Measurements from ENCODE around the gene EVC.

The EVC gene

DNA sequence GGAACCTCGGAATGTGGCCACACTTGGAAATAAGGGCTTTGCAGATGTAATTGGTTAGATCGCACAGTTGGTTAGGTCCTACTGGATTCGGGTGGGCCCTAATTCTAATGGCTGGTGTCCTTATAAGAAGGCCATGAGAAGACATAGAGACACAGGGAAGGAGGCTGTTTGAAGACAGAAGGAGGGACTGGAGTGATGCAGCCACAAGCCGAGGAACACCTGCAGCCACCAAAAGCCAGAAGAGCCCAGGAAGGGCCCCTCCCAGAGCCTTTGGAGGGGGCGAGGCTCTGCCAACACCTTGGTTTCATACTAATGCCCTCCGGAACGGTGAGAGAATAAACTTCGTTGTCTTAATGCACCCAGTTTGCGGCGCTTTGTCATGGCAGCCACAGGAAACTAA, 47.0 kb downstream of the EVC start:
- no peak for DNase-seq

DNA sequence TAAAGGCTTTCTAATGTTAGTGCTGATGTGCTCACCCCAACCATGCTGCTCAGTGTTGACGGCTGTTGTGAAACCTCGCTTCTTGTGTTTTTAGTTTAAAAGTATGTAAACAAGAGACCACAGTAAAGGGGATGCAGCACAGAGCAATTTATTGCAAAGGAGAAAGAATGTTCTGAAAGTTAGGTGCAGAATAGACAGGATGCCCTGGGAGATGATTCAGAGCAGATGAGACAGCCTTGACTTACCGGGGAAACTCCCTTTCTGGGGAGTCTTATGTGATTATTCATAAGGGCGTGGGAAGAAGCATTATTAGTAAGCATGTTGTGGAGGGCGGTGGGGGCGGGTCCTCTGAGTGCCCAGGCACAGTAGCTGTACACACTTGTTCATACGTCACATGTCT, 47.7 kb downstream of the EVC start:
- no peak for DNase-seq

DNA sequence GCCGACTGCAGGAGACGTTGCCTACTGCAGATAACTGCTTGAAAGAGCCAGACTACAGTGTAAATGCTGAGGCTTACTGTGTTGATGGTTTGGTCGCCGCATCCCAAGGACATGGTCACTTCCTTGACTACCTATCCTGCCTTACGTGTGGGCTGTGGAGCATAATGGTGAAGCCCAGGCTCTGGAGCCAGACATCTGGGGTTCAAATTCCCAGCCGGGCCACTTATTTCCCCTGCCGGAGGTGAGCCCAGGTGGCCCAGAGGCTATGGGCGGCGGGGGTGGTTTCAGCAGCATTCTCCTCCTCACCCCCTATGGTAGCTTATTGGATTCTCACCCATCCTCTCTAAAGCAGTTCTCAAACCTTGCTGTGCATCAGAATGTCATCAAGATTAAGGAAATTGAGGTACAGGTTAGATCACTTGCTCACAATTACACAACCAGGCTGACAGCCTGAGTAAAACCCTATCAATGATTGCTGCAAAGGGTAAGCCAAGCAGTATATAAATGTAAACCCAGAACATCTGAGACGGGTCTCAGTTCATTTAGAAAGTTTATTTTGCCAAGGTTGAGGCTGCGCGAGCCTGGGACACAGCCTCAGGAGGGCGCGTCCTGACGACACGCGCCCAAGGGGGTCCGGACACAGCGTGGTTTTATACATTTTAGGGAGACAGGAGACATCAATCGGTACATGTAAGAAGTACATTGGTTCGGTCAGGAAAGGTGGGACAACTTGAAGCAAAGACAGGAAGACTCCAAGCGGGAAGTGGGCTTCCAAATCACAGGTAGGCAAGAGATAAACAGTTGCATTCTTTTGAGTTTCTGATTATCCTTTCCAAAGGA, 48.5 kb downstream of the EVC start:
- no peak for DNase-seq

DNA sequence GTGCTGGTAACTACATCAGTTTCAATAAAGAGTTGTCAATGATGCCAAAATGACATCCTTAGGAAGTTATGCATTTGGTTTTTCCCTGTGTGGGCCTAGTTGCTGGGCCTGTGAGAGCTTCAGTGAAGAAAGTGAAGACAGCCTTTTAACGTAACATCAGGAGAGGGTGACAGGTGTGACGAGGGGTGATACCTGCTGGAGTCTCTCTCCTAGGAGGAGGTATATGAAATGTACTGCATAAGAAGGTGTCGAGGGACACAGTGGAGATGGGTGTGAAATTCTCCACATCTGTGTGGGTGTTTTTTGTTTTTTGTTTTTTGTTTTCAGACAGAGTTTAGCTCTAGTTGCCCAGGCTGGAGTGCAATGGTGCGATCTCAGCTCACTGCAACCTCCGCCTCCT, 49.2 kb downstream of the EVC start:
- no peak for DNase-seq

DNA sequence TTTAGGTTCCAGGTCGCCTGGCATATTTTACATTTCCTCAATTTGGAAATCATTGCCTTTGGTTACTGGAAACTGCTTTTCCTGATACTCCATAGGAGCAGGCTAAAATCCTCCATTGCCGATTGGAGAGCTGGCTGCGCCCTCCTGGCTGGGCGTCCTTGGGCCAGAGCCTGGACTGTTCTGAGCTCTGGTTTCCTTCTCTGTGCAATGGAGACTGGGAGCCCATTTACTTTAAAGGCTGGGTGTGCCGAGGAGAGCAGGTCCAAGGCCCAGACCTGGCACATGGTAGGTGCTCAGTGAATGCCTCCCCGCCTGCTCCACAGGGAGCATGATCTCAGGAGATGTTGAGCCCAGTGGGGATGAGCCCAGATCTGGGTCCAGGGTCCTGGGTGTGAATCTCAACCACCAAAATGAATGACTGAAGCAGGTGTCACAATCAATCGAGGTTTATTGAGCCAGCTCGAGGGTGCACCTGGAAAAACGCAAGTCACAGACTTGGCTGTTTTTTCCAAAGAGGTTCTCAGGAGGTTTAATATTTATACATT, 50.0 kb downstream of the EVC start:
- no peak for DNase-seq

DNA sequence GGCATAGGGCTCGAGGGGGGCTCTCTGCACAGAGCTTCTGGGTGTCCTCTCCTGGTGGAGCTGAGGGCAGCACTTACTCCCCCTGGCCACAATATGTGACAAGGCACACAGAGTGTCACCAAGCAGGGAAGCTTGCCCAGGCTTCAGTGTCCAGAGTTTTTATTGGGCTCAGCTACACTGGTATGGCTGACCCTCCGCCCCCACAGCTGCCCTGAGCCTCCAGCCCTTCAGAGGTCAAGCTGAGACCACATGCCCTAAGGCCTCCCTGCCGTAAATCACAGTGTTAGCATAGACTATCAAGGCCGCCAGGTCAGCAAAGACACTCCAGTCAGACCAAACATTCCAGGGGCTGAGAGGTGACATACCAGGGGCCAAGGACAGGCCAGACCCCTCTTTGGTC, 59.0 kb downstream of the EVC start:
- no peak for DNase-seq

DNA sequence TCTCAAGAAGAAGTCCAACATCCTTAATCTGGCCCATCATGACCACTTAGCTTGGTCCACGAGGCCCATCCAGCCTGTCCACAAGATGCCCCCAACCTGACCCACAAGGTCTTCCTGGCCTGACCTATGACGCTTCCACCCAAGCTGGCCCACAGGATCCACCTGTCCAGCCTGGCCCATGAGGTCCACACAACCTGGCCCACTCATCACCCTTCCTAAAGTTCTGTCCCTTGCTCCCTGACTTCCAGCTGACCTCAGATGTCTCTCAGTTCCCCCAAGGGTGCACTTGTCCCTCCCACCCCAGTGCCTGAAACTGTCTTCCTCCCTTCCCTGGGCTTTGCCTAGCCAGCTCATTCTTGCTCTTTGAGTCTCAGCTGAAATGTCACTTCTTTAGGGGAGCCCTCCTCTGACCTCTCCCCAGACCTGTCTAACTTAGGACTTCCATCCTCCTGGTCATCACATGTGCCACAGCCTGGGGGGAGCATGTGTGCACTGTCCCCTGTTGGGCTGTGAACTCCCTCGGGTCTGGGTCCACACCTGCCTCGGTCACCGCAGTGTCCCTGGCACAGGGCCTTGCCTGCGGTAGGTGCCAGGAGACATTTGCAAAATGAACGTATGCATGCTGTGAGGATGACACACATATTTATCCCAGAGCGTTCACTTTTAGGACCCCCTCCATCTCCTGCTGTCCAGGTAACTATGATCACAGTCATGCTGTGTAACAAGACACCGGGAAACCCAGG, 61.7 kb downstream of the EVC start:
- no peak for DNase-seq

DNA sequence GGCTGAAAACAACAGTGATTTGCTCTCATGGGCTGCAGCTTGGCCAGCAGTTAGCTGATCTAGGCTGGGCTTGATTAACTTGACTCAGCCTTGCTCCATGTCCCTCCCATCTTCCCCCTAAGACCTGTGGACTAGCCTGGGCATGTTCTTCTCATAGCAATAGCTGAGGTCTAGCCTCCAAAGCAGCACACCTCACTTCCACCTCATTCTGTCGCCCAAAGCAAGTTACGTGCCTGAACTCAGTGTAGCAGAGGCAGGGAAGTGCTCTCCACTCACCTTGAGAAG, 62.2 kb downstream of the EVC start:
- no peak for DNase-seq

DNA sequence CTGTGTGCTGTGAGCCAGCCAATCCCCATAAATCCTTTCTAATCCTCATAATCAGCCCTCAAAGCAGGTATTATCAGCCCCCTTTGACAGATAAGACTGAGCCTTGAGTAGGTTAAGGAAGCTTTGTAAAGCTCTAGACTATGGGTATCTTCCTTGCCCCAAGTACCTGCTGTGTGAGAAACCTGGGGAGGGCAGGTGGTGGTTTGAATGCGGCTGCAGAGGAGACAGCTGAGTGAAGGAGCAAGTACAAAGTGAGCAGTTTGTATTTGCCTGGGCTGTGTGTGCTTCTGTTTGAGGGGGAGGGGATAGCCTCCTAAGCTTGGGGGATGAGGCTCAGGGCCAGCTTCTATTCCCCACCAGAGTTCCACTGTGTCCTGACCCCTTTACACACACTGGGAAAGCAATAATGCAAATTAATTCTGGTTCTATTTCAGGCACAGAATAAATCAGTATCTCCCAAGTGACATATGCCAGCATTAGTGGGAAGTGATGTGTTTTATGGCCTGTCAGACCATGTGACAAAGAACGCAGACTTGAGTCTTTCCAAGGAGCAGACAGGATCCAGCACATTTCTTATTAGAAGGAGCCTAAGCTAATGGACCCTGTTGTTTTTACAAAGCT, 63.5 kb downstream of the EVC start:
- DNase-seq, result no peak

DNA sequence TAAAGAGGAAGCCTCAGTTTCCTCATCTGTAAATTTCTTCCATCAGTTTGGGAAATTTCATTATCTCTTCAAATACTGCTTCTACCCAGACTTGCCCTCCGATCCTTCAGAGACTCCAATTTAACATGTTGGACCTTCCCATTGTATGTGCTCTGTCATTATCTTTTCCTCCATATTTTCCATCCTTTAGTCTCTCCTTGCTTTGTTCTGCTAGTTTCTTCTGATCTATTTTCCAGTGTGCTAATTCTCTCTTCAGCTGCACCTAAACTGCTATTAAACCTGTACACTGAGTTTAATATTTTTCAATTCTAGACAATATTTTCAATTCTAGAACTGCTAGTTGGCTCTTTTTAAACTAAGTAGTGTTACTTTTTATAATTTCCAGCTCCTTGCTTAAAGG, 65.5 kb downstream of the EVC start:
- DNase-seq, result no peak

DNA sequence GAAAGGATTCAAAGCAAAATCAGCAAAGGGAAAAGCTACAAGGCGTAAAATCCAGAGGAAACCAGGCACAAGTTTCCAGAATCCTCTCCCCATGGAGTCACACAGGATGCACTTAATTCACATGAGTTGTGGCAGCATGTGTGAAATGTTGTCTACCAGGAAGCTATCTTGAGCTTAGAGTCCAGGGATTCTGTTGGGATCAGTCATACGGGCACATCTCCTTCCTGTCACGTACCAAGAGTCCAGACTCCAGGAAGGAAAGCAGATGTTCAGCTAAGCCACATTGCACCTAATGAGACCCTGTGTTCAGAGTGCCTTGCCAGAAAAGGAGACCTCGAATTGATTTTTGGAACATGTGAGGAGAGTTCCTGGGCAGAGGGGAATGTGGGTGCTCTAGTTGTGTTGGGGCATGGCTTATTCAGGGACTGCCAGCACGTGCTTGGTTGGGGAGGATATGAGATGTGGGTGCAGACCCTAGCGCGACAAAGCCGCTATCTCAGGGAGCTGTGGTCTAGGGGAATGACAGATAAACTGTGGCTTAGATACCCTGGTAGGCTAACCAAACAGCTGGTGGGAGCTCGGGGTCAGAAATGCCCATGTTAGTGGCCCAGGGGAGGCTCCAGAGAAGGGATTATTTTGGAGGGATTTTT, 70.0 kb downstream of the EVC start:
- no peak for DNase-seq

DNA sequence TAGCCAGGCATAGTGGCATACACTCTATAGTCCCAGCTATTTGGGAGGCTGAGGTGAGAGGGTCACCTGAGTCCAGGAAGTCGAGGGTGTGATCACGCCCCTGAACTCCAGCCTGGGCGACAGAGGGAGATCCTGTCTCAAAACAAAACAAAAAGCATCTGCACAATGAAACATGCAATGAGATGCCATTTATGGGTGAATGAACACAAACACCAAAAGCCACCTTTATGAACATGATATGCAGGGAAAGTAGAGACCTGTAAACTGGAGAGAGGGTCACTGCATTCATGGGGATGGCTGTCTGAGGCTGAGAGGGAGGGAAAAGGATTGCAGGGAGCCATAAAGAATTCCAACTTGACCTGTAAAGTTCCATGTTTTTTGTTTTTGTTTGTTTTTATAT, 70.7 kb downstream of the EVC start:
- no peak for DNase-seq

DNA sequence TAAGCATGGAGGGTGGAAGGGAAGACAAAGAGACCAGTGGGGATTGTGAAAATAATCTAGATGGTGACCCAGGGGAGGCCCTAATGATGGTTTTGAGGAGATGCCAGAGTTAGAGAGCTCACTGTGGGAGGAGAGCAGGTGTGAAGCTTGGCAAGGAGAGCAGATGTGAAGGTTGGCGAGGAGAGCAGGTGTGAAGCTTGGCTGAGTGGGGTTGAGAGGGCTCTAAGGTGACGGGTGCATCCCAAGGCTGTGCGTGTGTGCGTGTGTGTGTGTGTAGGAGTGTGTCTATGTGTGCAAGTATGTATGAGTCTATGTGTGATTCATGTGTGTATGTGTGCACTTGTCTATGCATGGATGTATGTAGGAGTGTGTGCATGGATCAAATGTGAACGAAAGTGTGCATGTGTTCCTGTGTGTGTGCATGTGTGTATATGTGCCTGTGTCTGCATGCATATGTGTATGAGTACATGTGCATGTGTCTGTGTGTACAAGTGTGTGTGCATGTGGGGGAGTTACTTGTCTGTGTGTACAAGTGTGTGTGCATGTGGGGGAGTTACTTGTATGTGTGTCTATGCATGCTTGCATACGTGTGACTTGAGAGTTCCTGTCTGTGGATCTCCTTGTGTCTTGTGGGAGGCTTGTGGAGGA, 72.0 kb downstream of the EVC start:
- peak; percentile 16 for DNase-seq

DNA sequence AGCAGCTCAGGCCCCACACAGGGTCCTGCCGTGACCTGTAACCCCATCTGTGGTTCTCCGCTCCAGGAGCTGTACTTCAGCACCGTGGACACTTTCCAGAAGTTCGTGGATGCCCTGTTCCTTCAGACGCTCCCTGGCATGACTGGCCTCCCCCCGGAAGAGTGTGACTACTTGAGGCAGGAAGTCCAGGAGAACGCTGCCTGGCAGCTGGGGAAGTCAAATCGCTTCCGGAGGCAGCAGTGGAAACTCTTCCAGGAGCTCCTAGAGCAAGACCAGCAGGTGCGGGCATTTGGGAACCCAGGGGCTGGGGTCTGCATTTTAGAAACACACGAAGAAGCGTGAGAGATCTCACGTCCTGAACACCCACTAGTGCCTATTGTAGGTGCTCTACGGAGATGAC, 72.5 kb downstream of the EVC start:
- no peak for DNase-seq

DNA sequence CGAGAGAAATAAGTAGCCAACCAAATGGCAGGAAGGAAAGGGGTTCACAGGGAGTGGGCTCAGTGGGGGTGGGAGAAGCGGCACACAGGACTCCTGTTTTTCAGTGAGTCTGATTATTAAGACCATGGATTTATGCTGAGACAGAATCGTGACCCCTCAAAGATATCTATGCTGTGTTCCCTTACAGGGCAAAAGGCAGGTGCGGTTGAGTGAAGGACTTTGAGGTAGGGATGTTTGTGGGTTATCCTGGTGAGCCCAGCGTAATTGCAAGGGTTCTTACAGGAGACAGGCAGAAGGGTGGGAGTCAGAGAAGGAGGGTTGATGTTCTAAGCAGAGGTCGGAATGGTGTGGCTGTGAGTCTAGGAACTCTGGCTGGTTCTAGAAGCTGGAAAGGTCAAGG, 73.0 kb downstream of the EVC start:
- DNase-seq, result no peak

DNA sequence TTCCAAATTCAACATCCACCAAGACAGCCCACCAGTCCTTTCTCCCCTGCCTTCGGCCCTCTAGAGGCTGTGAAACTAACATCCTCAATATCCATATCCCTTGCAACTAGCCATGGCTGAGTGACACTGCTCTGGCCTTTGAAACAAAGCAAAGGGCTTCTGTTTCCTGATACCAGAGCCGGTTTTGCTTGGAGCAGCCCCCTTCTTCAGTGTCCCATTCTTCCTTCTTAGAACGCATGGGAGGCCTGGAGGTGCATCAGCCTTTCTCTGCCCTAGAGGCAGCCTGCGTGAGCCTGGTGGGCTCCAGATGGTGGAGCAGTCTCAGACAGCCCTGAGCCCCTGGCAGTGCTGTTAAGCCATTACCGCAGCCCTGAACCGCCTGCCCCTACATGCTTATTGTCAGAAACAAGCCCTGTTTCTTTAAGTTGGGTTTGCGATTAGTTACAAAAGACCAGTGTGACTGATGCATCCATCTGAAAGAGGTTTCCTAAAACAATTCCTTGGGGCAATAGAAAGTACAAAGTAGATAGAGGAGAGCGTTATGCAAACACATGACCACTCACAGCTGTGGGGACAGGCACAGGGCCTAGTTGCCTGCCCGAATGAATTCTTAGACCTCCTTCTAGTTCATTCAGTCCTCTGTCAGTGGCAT, 74.1 kb downstream of the EVC start:
- DNase-seq, result no peak

DNA sequence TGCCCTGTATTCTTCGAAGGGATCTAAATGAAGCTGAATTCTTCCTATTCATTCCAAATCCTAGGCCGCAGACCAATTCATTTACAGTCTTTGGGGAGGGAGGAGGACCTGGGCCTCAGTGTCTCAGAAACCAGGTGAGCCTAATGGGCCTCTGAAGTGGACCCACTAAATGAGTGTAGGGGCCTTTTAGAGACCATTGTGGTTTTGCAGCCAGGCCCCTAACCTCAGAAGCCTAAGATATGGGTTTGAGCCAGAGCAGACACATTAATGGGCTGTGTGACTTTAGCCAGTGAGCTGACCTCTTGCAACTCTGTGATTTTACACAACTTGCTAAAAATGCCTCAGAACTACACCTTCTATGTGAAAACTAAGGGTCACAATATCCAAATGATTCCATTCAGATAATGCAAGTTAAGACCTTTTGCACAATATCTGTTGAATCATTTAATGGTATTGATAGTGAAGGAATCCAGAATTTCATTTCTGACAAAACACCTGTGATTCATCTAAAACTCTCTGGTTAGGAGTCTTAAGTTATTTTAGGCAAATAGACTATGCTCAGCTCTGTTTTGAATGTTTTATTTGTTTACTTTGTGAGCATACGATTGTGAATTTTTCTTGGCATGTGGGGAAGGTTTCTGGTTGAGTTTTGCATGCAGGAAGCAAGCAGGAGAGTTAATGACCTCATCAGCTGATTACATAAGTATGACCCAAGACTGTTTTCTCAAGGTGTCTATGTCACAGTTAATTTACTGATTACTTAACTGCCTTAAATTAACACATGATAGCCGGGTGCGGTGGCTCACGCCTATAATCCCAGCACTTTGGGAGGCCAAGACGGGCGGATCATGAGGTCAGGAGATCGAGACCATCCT, 75.0 kb downstream of the EVC start:
- no peak for DNase-seq

DNA sequence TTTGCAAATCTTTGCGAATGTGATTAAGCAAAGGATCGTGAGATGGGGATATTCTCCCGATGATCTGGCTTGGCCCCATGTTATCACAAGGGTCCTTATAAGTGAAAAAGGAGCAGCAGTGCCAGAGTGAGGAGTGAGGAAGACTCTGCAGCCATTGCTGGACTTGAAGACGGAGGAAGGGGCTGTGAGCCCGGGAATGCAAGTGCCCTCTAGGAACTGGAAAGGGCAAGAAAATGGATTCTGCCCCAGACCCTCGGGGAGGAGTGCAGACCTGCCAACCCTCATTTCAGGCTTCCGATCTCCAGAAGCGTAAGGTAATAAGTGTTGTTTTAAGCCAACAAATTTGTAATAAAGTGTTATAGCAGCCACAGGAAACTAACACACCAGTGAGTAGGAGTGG, 76.3 kb downstream of the EVC start:
- DNase-seq, result no peak

DNA sequence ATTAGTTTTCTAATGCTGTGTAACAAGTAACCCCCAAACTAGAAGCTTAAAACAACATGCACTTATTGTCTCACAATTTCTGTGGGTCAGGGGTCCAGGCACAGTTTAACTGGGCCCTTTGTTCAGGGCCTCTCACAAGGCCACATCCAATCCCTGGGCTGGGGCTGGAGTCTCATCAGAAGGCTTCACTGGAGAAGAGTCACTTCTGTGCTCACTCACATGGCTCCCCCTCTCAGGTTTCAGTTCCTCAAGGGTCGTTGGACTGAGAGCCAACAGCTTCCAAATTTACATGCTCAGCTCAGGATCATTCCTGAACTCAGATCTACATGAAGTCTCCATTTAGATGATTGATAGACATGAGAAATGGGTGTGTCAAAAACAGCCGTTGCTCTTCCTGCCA, 77.1 kb downstream of the EVC start:
- DNase-seq, result no peak

DNA sequence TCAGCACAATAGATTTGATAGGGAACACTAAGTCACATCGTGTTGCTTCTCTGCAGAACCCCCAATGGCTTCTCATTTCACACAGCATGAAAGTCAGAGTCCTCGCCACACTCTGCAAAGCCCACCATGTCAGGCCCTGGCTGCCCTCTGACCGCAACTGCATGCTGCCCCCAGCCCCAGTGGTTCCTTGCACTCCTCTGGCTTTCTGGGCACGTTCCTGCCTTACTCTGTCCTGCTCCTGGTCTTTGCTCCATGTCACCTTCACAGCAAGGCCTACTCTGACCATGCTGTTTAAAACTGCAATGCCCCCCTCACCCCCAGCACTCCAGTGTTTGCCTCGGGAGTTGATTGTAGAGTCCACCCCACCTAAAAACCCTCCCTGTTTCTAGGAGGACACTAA, 78.1 kb downstream of the EVC start:
- DNase-seq, result no peak

DNA sequence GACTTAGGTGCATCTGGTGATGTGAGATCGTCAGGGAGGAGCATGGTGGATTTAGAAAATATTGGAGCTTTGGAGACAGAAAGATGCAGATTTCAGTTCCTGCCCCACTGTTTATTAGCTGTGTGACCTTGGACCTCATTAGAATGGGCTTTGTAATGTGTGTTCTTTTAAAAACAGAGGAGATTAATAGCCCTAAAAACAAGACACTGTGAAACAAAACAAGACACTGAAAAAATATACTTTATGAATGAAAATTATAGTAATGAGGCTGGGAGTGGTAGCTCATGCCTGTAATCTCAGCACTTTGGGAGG, 79.5 kb downstream of the EVC start:
- DNase-seq, result no peak

DNA sequence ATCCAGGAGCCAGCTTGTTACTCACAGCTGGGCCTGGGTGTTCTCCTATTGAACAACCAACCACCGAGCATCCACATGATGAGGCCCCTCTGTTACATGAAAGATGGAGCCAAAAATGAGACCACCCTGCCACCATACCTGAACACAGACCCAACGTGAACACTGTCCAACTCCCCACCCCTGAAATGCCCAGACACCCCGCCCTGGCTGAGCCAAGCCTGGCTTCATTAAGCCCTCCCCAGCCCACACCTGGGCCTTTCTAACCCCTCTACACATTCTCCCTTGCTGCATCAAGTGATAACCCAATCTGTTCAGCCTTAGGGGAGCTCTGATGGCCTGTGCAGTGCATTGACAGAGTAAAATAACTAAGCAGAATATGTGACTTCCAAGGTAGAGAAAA, 80.7 kb downstream of the EVC start:
- no peak for DNase-seq
